ENCODE results near the gene LYAR.

DNA sequence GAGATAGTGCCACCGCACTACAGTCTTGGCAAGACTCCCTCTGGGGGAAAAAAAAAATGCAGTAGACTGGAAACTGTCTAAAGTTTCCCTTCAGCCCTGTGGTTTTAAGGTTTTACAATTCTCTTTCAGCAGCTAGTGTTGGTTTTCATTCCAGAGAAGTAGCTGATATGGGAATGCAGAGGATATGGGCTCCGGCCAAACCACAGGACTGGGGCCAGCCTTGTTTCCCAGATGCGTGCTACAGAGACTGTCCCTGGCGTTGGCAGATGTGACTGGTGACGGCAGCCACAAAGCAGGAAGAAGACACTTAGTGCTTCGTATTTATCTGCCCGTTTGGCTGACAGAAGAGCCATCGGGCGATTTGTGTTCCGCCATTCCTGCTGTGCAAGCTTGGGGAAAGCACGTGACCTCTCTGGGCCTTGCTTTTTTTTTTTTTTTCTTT is 43.3 kb upstream of the LYAR start:
- TF ChIP-seq CTCF (conservative IDR thresholded peaks at IDR 0.05; ENCODE audit: low read length) (no peak), EZH2phosphoT487 (IDR thresholded peaks at IDR 0.05; ENCODE audit: borderline replicate concordance) (no peak)
